HL-60/S4 treated with retinoic acid at 250 ng/mL for 4 days and 3 days (cell line): ENCODE data around the gene MDFIC.

Experiments
- in situ Hi-C: fragments of 300-500 bp; cut with MboI; formaldehyde crosslinking; loops from 2 replicates; pipeline ENCODE4 v1.7.0; 2022; ENCODE audit warnings: low sequenced_read_pairs

Gene MDFIC

GRCh38 chr7:114986190-114987180, 64.6 kb downstream of the MDFIC start:
- in situ Hi-C loops, result no loop called here

- in situ Hi-C loops, result no loop called here
Measured at GRCh38 chr7:114988026-114988425, 66.1 kb downstream of the MDFIC start.

GRCh38 chr7:114988755-114989375, 67.0 kb downstream of the MDFIC start:
- in situ Hi-C loops, result no loop called here

- in situ Hi-C loops, result no loop called here
Measured at GRCh38 chr7:114989531-114989930, 67.6 kb downstream of the MDFIC start.

- in situ Hi-C loops, result no loop called here
Measured at GRCh38 chr7:114997487-114998404, 75.9 kb downstream of the MDFIC start.

GRCh38 chr7:115004121-115004520, 82.2 kb downstream of the MDFIC start:
- in situ Hi-C loops, result no loop called here

- in situ Hi-C loops, result no loop called here
Measured at GRCh38 chr7:115005251-115005650, 83.4 kb downstream of the MDFIC start.

GRCh38 chr7:115005953-115006352, 84.1 kb downstream of the MDFIC start:
- in situ Hi-C loops, result no loop called here

- in situ Hi-C loops, result no loop called here
Measured at GRCh38 chr7:115007751-115008150, 85.9 kb downstream of the MDFIC start.

GRCh38 chr7:115008465-115009114, 86.7 kb downstream of the MDFIC start:
- in situ Hi-C loops, result no loop called here

GRCh38 chr7:115009139-115009538, 87.2 kb downstream of the MDFIC start:
- in situ Hi-C loops, result no loop called here

GRCh38 chr7:115009736-115010440, 88.0 kb downstream of the MDFIC start:
- in situ Hi-C loops, result no loop called here

- in situ Hi-C loops, result no loop called here
Measured at GRCh38 chr7:115010441-115010820, 88.5 kb downstream of the MDFIC start.

- in situ Hi-C loops, result no loop called here
Measured at GRCh38 chr7:115013886-115014285, 92.0 kb downstream of the MDFIC start.

GRCh38 chr7:115014794-115015193, 92.9 kb downstream of the MDFIC start:
- in situ Hi-C loops, result no loop called here

GRCh38 chr7:115015619-115016018, 93.7 kb downstream of the MDFIC start:
- in situ Hi-C loops, result no loop called here

GRCh38 chr7:115019882-115020605, 98.2 kb downstream of the MDFIC start:
- in situ Hi-C loops, result no loop called here

GRCh38 chr7:115023219-115023618, 101.3 kb downstream of the MDFIC start:
- in situ Hi-C loops, result no loop called here

- in situ Hi-C loops, result no loop called here
Measured at GRCh38 chr7:115024276-115024675, 102.4 kb downstream of the MDFIC start.
